Neural cell (in vitro differentiated cells): ENCODE data around the gene YY1AP1.
"Not testable (repeated sequence)": the region's sequence is repeated elsewhere in the genome, so short reads cannot be mapped to it uniquely, and the experiment has no call there.

Experiments
- EP300 ChIP-seq: fragments of 450-650 bp; conservative IDR thresholded peaks from 2 replicates; pipeline ENCODE4 v1.6.1; 2014; ENCODE audit warnings: antibody characterized with exemption, mild to moderate bottlenecking, moderate library complexity; ENCODE audit not compliant: poor library complexity, severe bottlenecking
- EZH2 ChIP-seq: fragments of 200-600, 300-800 bp; shearing (Covaris generic), sonication (generic); IDR thresholded peaks from 2 replicates; pipeline ENCODE4 v1.6.1; 2014; ENCODE audit warnings: antibody characterized with exemption, low read length, borderline replicate concordance, mild to moderate bottlenecking; ENCODE audit not compliant: insufficient read depth, poor library complexity, severe bottlenecking
- MXI1 ChIP-seq: fragments of 450-650 bp; conservative IDR thresholded peaks from 2 replicates; pipeline ENCODE4 v1.6.1; 2014; ENCODE audit warnings: antibody characterized with exemption, mild to moderate bottlenecking; ENCODE audit not compliant: poor library complexity, severe bottlenecking
- TAF1 ChIP-seq: IDR thresholded peaks from 2 replicates; pipeline ENCODE4 v1.6.1; 2012; ENCODE audit warnings: low read depth
- TF ChIP-seq, protein P1 (sequence below): fragments of 450-650 bp; IDR thresholded peaks from 2 replicates; pipeline ENCODE4 v1.5.1; 2014; ENCODE audit warnings: antibody characterized with exemption, mild to moderate bottlenecking, moderate library complexity; ENCODE audit not compliant: poor library complexity, severe bottlenecking

- TF ChIP-seq, protein P1, sequence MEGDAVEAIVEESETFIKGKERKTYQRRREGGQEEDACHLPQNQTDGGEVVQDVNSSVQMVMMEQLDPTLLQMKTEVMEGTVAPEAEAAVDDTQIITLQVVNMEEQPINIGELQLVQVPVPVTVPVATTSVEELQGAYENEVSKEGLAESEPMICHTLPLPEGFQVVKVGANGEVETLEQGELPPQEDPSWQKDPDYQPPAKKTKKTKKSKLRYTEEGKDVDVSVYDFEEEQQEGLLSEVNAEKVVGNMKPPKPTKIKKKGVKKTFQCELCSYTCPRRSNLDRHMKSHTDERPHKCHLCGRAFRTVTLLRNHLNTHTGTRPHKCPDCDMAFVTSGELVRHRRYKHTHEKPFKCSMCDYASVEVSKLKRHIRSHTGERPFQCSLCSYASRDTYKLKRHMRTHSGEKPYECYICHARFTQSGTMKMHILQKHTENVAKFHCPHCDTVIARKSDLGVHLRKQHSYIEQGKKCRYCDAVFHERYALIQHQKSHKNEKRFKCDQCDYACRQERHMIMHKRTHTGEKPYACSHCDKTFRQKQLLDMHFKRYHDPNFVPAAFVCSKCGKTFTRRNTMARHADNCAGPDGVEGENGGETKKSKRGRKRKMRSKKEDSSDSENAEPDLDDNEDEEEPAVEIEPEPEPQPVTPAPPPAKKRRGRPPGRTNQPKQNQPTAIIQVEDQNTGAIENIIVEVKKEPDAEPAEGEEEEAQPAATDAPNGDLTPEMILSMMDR: not testable (repeated sequence)
- not testable (repeated sequence) for TF ChIP-seq EZH2, TAF1, MXI1, EP300
Observed at GRCh38 chr1:155626428-155626827, 62.1 kb downstream of the YY1AP1 start.
